ENCODE measurements around the gene PTAR1. TPM values are rescaled to one million over a fixed set of nuclear protein-coding genes. Genes with fewer than 3 reads are reported as not detected.

Gene PTAR1
- total RNA-seq, 1 experiment from 2014 or later = 43.5 TPM

GRCh38 chr9:69678843-69679538, 80.8 kb downstream of the PTAR1 start:
- intact Hi-C loops (cut with micrococcal nuclease) = loop anchor here (10.0 kb wide), 1 partner anchor 436 kb away; no protein-coding TSS in a partner anchor
- H3K36me3 Mint-ChIP-seq (ENCODE audit: insufficient read depth, unreplicated experiment) = no peaks in the 10 kb centered on the region
- peaks cover 4% of the 10 kb centered on the region for H3K4me1 Mint-ChIP-seq (ENCODE audit: insufficient read depth, unreplicated experiment)
- H3K27ac Mint-ChIP-seq (ENCODE audit: low read depth, unreplicated experiment) = no peak overlapping the region
- H3K27me3 Mint-ChIP-seq (ENCODE audit: insufficient read depth, unreplicated experiment) = no peaks in the 10 kb centered on the region
- CTCF ChIA-PET = interaction anchor here (0.5 to 0.7 kb wide), 3 partner anchors 11 to 535 kb away, joined by 3 to 6 read pairs (median 3); no protein-coding TSS in a partner anchor
- H3K9me3 Mint-ChIP-seq (ENCODE audit: unreplicated experiment) = no peaks in the 10 kb centered on the region
- BruUV-seq (replicated peaks) = no TSS peak
- POLR2A ChIA-PET = no interaction called here
- TF ChIP-seq CTCF (IDR thresholded peaks at IDR 0.05; ENCODE audit: unreplicated experiment) = no peak
- DNase-seq (ENCODE audit: unreplicated experiment) = no peak
- no peak overlapping the region for H3K4me3 Mint-ChIP-seq (ENCODE audit: unreplicated experiment)

GRCh38 chr9:69677931-69678330, 81.9 kb downstream of the PTAR1 start:
- intact Hi-C loops (cut with micrococcal nuclease) = loop anchor here (10.0 kb wide), 1 partner anchor 437 kb away; no protein-coding TSS in a partner anchor
- H3K27ac Mint-ChIP-seq (ENCODE audit: low read depth, unreplicated experiment) = no peak overlapping the region
- ChIA-PET CTCF (no interaction called here), POLR2A (no interaction called here)
- no peaks in the 10 kb centered on the region for H3K27me3 Mint-ChIP-seq (ENCODE audit: insufficient read depth, unreplicated experiment)
- peaks cover 6% of the 10 kb centered on the region for H3K4me1 Mint-ChIP-seq (ENCODE audit: insufficient read depth, unreplicated experiment)
- no peak for TF ChIP-seq CTCF (IDR thresholded peaks at IDR 0.05; ENCODE audit: unreplicated experiment)
- no peaks in the 10 kb centered on the region for H3K9me3 Mint-ChIP-seq (ENCODE audit: unreplicated experiment)
- H3K4me3 Mint-ChIP-seq (ENCODE audit: unreplicated experiment) = no peak overlapping the region
- no peaks in the 10 kb centered on the region for H3K36me3 Mint-ChIP-seq (ENCODE audit: insufficient read depth, unreplicated experiment)
- no peak for DNase-seq (ENCODE audit: unreplicated experiment)
- BruUV-seq (replicated peaks) = no TSS peak

GRCh38 chr9:69675563-69675962, 84.2 kb downstream of the PTAR1 start:
- no TSS peak for BruUV-seq (replicated peaks)

More at GRCh38 chr9:69675563-69675962, 84.2 kb downstream of the PTAR1 start:
- H3K27me3 Mint-ChIP-seq (ENCODE audit: insufficient read depth, unreplicated experiment) = peaks cover 13% of the 10 kb centered on the region
- ChIA-PET CTCF (interaction anchor here (0.6 to 5.3 kb wide), 3 partner anchors 201 to 643 kb away, joined by 3 to 36 read pairs (median 4); no protein-coding TSS in a partner anchor), POLR2A (no interaction called here)
- TF ChIP-seq CTCF (IDR thresholded peaks at IDR 0.05; ENCODE audit: unreplicated experiment) = no peak
- H3K4me3 Mint-ChIP-seq (ENCODE audit: unreplicated experiment) = no peak overlapping the region
- peaks cover 6% of the 10 kb centered on the region for H3K4me1 Mint-ChIP-seq (ENCODE audit: insufficient read depth, unreplicated experiment)
- no peaks in the 10 kb centered on the region for H3K9me3 Mint-ChIP-seq (ENCODE audit: unreplicated experiment)
- intact Hi-C loops (cut with micrococcal nuclease) = loop anchor here (10.0 kb wide), 1 partner anchor 439 kb away; no protein-coding TSS in a partner anchor
- H3K27ac Mint-ChIP-seq (ENCODE audit: low read depth, unreplicated experiment) = no peak overlapping the region
- DNase-seq (ENCODE audit: unreplicated experiment) = peak; percentile 57
- H3K36me3 Mint-ChIP-seq (ENCODE audit: insufficient read depth, unreplicated experiment) = no peaks in the 10 kb centered on the region

Data from MCF 10A (cell line).